GM12874 (cell line): Measurements from ENCODE around the gene CD151.

Source experiments
- CTCF ChIP-seq: IDR thresholded peaks from 2 replicates; pipeline ENCODE4 v1.5.1; 2011; ENCODE audit warnings: low read depth, mild to moderate bottlenecking, control low read depth, low read length, moderate library complexity; ENCODE audit not compliant: insufficient read depth

The CD151 gene

DNA sequence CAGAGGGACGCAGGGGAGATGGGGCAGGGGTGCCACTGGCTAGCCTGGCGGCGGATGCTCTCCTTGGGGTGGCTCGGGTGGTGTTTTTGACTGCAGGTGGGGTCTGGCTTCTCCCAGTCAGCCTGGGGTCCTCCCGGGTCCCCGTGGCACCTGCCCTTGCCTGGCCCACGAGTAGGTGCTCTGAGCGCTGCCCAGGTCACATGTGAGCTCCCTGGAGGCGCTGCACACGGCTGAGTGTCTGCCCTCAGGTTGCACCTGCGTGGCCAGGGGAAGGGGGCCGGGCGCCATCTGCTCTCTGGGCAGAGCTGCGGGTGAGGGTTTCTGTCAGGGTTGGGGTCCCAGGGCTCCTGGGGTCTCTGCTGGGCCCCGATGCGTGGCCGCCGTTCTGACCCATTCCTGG lies 15.1 kb downstream of the CD151 start:
- TF ChIP-seq CTCF = no peak

GRCh38 chr11:848380-848931 lies 15.7 kb downstream of the CD151 start:
- TF ChIP-seq CTCF = peak; percentile 98

- TF ChIP-seq CTCF = no peak
Observed at GRCh38 chr11:849104-849824, 16.5 kb downstream of the CD151 start.

DNA sequence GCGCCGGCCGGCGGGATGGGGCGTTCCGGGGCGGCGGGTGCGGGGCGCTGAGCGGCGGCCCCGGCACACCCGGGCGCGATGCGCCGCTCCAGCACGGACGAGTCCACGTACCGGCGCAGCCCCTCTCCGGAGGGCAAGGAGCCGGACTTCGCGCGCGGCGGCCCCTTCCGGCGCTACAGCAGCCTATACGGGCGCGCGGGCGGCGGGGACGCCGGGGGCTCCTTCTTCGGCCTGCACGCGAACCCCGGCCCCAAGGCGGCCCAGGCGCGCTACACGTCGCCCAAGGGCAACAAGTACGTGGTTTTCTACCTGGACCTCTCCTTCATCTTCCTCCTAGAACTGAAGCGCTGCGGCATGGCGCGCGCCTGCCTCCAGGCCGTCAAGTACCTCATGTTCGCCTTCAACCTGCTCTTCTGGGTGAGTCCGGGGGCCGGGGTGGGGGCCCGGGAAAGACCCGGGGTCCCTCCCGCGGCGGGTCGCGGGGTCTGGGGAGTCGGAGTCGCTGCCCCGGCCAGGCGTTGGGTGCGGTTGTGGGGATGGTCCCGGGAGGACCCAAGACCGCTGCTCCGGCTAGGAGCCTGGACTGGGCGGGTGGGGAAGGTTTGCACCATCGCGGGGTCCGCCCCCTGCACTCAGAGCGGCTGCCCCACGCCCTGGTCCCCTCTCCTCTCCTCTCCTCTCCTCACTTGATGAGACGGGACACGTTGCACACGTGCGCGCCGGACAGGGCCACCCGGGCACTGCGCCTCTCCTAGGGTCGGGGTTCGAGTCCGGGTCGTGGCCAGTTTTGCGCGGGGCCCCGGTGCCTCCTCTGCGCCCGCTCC lies 17.4 kb downstream of the CD151 start:
- no peak for TF ChIP-seq CTCF

DNA sequence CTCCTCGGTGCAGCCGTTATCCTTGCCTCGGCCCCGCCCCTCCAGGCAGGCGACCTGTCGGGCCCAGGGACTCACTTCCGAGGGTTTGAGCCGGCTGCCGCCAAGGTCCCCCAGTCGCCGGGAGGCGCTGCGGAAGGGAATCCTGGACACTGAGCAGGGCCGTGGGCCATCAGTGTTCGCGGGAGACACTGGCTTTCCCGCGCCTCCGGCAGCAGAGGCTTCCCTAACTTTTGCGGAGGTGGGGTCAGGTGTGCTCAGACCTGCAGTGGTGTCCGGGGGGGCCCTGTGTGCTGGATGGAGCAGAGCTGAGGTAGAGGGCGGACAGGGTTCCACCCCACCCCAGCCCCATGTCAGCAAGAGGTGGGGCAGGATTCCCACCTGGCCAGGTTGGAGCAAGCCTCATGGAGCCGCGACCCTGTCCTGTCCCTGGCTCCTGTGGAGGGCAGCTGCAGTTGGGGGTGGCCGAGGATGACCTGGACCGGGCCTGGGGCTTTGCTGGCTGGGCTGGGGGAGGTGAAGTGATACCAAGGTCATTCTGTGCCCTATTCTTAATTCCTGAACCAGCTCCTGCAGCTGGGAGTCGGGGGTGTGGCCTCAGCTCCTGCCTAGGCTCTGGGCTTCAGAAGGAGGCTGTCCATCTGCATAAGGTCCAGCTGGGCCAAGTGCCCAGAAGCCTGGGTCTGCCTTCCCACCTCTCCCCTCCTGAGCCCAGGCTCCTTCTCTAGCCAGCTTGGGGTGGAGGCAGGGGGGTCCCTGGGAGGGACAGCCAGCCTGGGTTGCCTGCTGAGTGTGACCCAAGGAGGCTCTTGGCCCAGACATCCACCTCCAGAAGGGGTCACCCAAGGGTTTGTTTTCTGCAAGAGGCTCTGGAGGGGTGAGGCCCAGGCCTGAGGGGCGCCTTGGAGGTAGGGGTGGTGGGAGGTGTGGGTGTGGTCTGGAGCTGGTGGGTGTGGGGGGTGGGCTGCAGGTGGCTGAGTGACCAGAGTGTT lies 18.3 kb downstream of the CD151 start:
- TF ChIP-seq CTCF = 0 out of 2 replicates have a peak, but pooled peaks have one; percentile 26

- no peak for TF ChIP-seq CTCF
Observed at GRCh38 chr11:852762-853161, 20.0 kb downstream of the CD151 start.
